H9 (cell line): ENCODE results near the gene ZFAND3. TPM values are rescaled to one million over a fixed set of nuclear protein-coding genes. Genes with fewer than 3 reads are reported as not detected.
A peak's percentile ranks its signal among the peaks of the same experiment; 100 is the strongest.

Experiments
- DNase-seq: peaks from one replicate; pipeline ENCODE4 v3.0.0-alpha.2; 2017
- H2AFZ ChIP-seq: one replicate; pipeline ENCODE4 v1.6.1; 2013; ENCODE audit warnings: mild to moderate bottlenecking, low read length, control low read depth, moderate library complexity
- H2AK5ac ChIP-seq: 2 replicates; pipeline ENCODE4 v1.6.1; 2013; ENCODE audit warnings: low read length, control low read depth, mixed read lengths; ENCODE audit not compliant: insufficient read length
- H2BK120ac ChIP-seq: one replicate; pipeline ENCODE4 v1.6.1; 2013; ENCODE audit warnings: low read depth, mild to moderate bottlenecking, low read length, control low read depth, inconsistent platforms; ENCODE audit not compliant: poor library complexity, severe bottlenecking
- H2BK12ac ChIP-seq: 2 replicates; pipeline ENCODE4 v1.6.1; 2013; ENCODE audit warnings: low read length, control low read depth, mixed read lengths, low read depth; ENCODE audit not compliant: insufficient read length
- H2BK15ac ChIP-seq: 2 replicates; pipeline ENCODE4 v1.6.1; 2013; ENCODE audit warnings: low read depth, low read length, control low read depth
- H2BK20ac ChIP-seq: one replicate; pipeline ENCODE4 v1.6.1; 2013; ENCODE audit warnings: low read depth, mild to moderate bottlenecking, low read length, control low read depth, inconsistent platforms; ENCODE audit not compliant: poor library complexity, severe bottlenecking
- H2BK5ac ChIP-seq: 2 replicates; pipeline ENCODE4 v1.6.1; 2013; ENCODE audit warnings: low read length, control low read depth, mixed read lengths; ENCODE audit not compliant: insufficient read length
- H3K14ac ChIP-seq: 2 replicates; pipeline ENCODE4 v1.6.1; 2013; ENCODE audit warnings: low read length, control low read depth; ENCODE audit not compliant: insufficient read depth
- H3K18ac ChIP-seq: 2 replicates; pipeline ENCODE4 v1.6.1; 2013; ENCODE audit warnings: low read depth, mild to moderate bottlenecking, mixed read lengths, low read length, control low read depth; ENCODE audit not compliant: insufficient read length
- H3K23ac ChIP-seq: 2 replicates; pipeline ENCODE4 v1.6.1; 2013; ENCODE audit warnings: low read length, control low read depth, mixed read lengths, low read depth; ENCODE audit not compliant: insufficient read length
- H3K23me2 ChIP-seq: 2 replicates; pipeline ENCODE4 v1.6.1; 2013; ENCODE audit warnings: low read depth, mild to moderate bottlenecking, mixed read lengths, low read length, control low read depth; ENCODE audit not compliant: insufficient read length, poor library complexity, severe bottlenecking
- H3K27ac ChIP-seq: 2 replicates; pipeline ENCODE4 v1.5.1; 2013; ENCODE audit warnings: low read length, control low read depth, mixed read lengths, low read depth; ENCODE audit not compliant: insufficient read length
- H3K27me3 ChIP-seq: 2 replicates; pipeline ENCODE4 v1.6.1; 2013; ENCODE audit warnings: low read length, control low read depth, inconsistent platforms; ENCODE audit not compliant: insufficient read depth
- H3K4ac ChIP-seq: 2 replicates; pipeline ENCODE4 v1.6.1; 2013; ENCODE audit warnings: low read depth, mild to moderate bottlenecking, control low read depth, inconsistent platforms, low read length, moderate library complexity
- H3K4me1 ChIP-seq: 2 replicates; pipeline ENCODE4 v1.6.1; 2013; ENCODE audit warnings: low read length, control low read depth, inconsistent platforms; ENCODE audit not compliant: insufficient read depth
- H3K4me2 ChIP-seq: 2 replicates; pipeline ENCODE4 v1.6.1; 2013; ENCODE audit warnings: low read length, control low read depth, mixed read lengths; ENCODE audit not compliant: insufficient read length, insufficient read depth
- H3K56ac ChIP-seq: 2 replicates; pipeline ENCODE4 v1.6.1; 2013; ENCODE audit warnings: low read depth, mild to moderate bottlenecking, mixed read lengths, low read length, control low read depth; ENCODE audit not compliant: insufficient read length
- H3K79me1 ChIP-seq: 2 replicates; pipeline ENCODE4 v1.6.1; 2013; ENCODE audit warnings: low read depth, mild to moderate bottlenecking, moderate library complexity, low read length, control low read depth, inconsistent platforms; ENCODE audit not compliant: insufficient read depth, poor library complexity, severe bottlenecking
- H3K79me2 ChIP-seq: 2 replicates; pipeline ENCODE4 v1.6.1; 2013; ENCODE audit warnings: low read length, control low read depth, inconsistent platforms; ENCODE audit not compliant: insufficient read depth
- H3K9ac ChIP-seq: 2 replicates; pipeline ENCODE4 v1.6.1; 2013; ENCODE audit warnings: low read length, control low read depth, mixed read lengths; ENCODE audit not compliant: insufficient read length; ENCODE audit errors: extremely low read depth
- H3K9me3 ChIP-seq: one replicate; pipeline ENCODE4 v1.6.1; 2013; ENCODE audit warnings: low read depth, low read length, inconsistent platforms; ENCODE audit not compliant: control insufficient read depth
- H3T11ph ChIP-seq: one replicate; pipeline ENCODE4 v1.6.1; 2013; ENCODE audit warnings: mild to moderate bottlenecking, low read length, control low read depth, inconsistent platforms
- H4K20me1 ChIP-seq: one replicate; pipeline ENCODE4 v1.6.1; 2013; ENCODE audit not compliant: control insufficient read depth, insufficient read length, insufficient read depth
- H4K5ac ChIP-seq: 2 replicates; pipeline ENCODE4 v1.6.1; 2013; ENCODE audit warnings: low read depth, mild to moderate bottlenecking, mixed read lengths, low read length, control low read depth; ENCODE audit not compliant: insufficient read length
- H4K8ac ChIP-seq: replicated peaks from 2 replicates; pipeline ENCODE4 v1.6.1; 2013; ENCODE audit warnings: low read length, control low read depth, mixed read lengths, low read depth; ENCODE audit not compliant: insufficient read length
- H4K91ac ChIP-seq: 2 replicates; pipeline ENCODE4 v1.6.1; 2013; ENCODE audit warnings: low read depth, mild to moderate bottlenecking, moderate library complexity, mixed read lengths, low read length, control low read depth; ENCODE audit not compliant: insufficient read length
- H3K27ac Mint-ChIP-seq, 3 experiments: 2 replicates in 2 of 3; 3 replicates in 1 of 3; pipeline ENCODE4 v1.8.0; 2020 to 2021; ENCODE audit warnings: mixed read lengths in 3 of 3, mild to moderate bottlenecking in 1 of 3, moderate library complexity in 1 of 3
- H3K27me3 Mint-ChIP-seq: 2 replicates; pipeline ENCODE4 v1.8.0; 2021; ENCODE audit warnings: low read depth, mild to moderate bottlenecking, moderate library complexity, mixed read lengths
- H3K36me3 Mint-ChIP-seq, 3 experiments: 2 replicates in 2 of 3; 3 replicates in 1 of 3; pipeline ENCODE4 v1.8.0; 2020 to 2021; ENCODE audit warnings: low read depth in 3 of 3, mixed read lengths in 3 of 3; ENCODE audit not compliant: insufficient read depth in 1 of 3
- H3K4me1 Mint-ChIP-seq, 2 experiments: 2 replicates each; pipeline ENCODE4 v1.8.0; 2020; ENCODE audit warnings: mixed read lengths in 2 of 2
- H3K4me3 Mint-ChIP-seq, 2 experiments: 2 replicates in 1 of 2; 3 replicates in 1 of 2; pipeline ENCODE4 v1.8.0; 2020 to 2021; ENCODE audit warnings: mild to moderate bottlenecking in 2 of 2, mixed read lengths in 2 of 2, moderate library complexity in 1 of 2
- H3K9me3 Mint-ChIP-seq, 2 experiments: 2 replicates in 1 of 2; 3 replicates in 1 of 2; pipeline ENCODE4 v1.8.0; 2020; ENCODE audit warnings: mild to moderate bottlenecking in 2 of 2, mixed read lengths in 2 of 2, moderate library complexity in 1 of 2
- WGBS: extraction: QIAGEN DNeasy Blood & Tissue Kit; methylation state at CpG from one replicate; pipeline ENCODE4 v1.1.7; 2013; ENCODE audit warnings: missing lambda C conversion rate, low lambda C conversion rate, mixed read lengths; ENCODE audit not compliant: insufficient read length; ENCODE audit errors: extremely low coverage; 5-methylcytosine and 5-hydroxymethylcytosine counted together
- total RNA-seq: library from RNA; stranded (reverse); gene quantifications from 2 replicates; pipeline ENCODE4 v1.2.1, GENCODE V29; 2021
- TF ChIP-seq, protein P1 (sequence below): fragments of 200-600 bp; sonication (generic); conservative IDR thresholded peaks from 3 replicates; pipeline ENCODE4 v1.8.0; 2021; ENCODE audit warnings: antibody characterized with exemption, mild to moderate bottlenecking

Gene ZFAND3
- total RNA-seq, 1 experiment from 2014 or later, result 57.7 TPM

- no peaks in the 10 kb centered on the region; a peak in 1 of 7 replicates for H3K36me3 Mint-ChIP-seq
- H3K9me3 Mint-ChIP-seq, result no peaks in the 10 kb centered on the region
- Histone ChIP-seq H2BK5ac (no peak overlapping the region), H2BK20ac (no peak overlapping the region), H2BK120ac (no peak overlapping the region), H3K27me3 (no peaks in the 10 kb centered on the region), H3K9me3 (no peaks in the 10 kb centered on the region), H3K4me2 (no peak overlapping the region), H3K23ac (no peak overlapping the region), H3K18ac (no peak overlapping the region), H2BK15ac (no peak overlapping the region), H3K14ac (no peak overlapping the region), H3K79me1 (peaks cover 2% of the 10 kb centered on the region), H3K79me2 (no peaks in the 10 kb centered on the region), H3T11ph (no peak overlapping the region), H4K5ac (no peak overlapping the region), H2AK5ac (no peak overlapping the region), H3K4ac (no peak overlapping the region), H3K56ac (no peak overlapping the region), H4K91ac (no peak overlapping the region), H3K27ac (no peak overlapping the region), H4K8ac (no peak overlapping the region), H3K9ac (no peak overlapping the region), H2AFZ (no peak overlapping the region), H2BK12ac (no peak overlapping the region), H3K4me1 (peaks cover 3% of the 10 kb centered on the region; the same call in 1 of the 2 replicates), H4K20me1 (no peaks in the 10 kb centered on the region), H3K23me2 (no peaks in the 10 kb centered on the region)
- DNase-seq, result no peak
- peak overlapping the region in 1 of 3 experiments; percentile 77; a peak in 3 of 7 replicates for H3K27ac Mint-ChIP-seq
- TF ChIP-seq, protein P1, sequence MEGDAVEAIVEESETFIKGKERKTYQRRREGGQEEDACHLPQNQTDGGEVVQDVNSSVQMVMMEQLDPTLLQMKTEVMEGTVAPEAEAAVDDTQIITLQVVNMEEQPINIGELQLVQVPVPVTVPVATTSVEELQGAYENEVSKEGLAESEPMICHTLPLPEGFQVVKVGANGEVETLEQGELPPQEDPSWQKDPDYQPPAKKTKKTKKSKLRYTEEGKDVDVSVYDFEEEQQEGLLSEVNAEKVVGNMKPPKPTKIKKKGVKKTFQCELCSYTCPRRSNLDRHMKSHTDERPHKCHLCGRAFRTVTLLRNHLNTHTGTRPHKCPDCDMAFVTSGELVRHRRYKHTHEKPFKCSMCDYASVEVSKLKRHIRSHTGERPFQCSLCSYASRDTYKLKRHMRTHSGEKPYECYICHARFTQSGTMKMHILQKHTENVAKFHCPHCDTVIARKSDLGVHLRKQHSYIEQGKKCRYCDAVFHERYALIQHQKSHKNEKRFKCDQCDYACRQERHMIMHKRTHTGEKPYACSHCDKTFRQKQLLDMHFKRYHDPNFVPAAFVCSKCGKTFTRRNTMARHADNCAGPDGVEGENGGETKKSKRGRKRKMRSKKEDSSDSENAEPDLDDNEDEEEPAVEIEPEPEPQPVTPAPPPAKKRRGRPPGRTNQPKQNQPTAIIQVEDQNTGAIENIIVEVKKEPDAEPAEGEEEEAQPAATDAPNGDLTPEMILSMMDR, result no peak
- H3K4me3 Mint-ChIP-seq, result no peak overlapping the region
- peaks cover 43 to 46% of the 10 kb centered on the region in 2 experiments for H3K4me1 Mint-ChIP-seq
- no peaks in the 10 kb centered on the region for H3K27me3 Mint-ChIP-seq
- no CpG with 5 or more reads among the region's 4 CpGs for whole genome bisulfite sequencing
These were observed 317.0 kb downstream of the ZFAND3 start for GRCh38 chr6:38136547-38136946.
